ENCODE measurements around the gene PTH. TPM values are rescaled to one million over a fixed set of nuclear protein-coding genes. Genes with fewer than 3 reads are reported as not detected.

PTH gene
- total and polyA plus RNA-seq, 2 donors (not counting 3 experiments of a cell fraction or from before 2014, with no cell fraction given), result not detected

- FAIRE-seq (no peak), DNase-seq (ENCODE audit: low read depth, low spot score) (no peak)
- CTCF ChIA-PET, result no interaction called here
- Histone ChIP-seq H3K4me3 (replicated peaks in 1 of 3; ENCODE audit: insufficient read depth in 1 of 3, low read depth in 1 of 3, low read length in 3 of 3) (no peak overlapping the region), H3K4me1 (ENCODE audit: control insufficient read depth, extremely low read depth, insufficient read depth, low read length) (no peaks in the 10 kb centered on the region), H2AFZ (ENCODE audit: low read depth, low read length) (no peak overlapping the region), H3K79me2 (ENCODE audit: control insufficient read depth, insufficient read depth, low read length) (no peaks in the 10 kb centered on the region), H3K27me3 (ENCODE audit: control insufficient read depth in 2 of 2, insufficient read depth in 2 of 2, low read length in 2 of 2) (no peaks in the 10 kb centered on the region), H4K20me1 (replicated peaks; ENCODE audit: control insufficient read depth, extremely low read depth, insufficient read depth, low read length) (no peaks in the 10 kb centered on the region), H3K4me2 (ENCODE audit: insufficient read depth, low read length) (no peak overlapping the region), H3K27ac (ENCODE audit: insufficient read depth, low read depth, low read length) (no peak overlapping the region), H3K9me1 (replicated peaks; ENCODE audit: control insufficient read depth, extremely low read depth, insufficient read depth, low read length) (no peaks in the 10 kb centered on the region), H3K9me3 (replicated peaks; ENCODE audit: control insufficient read depth, insufficient read depth, low read length) (no peaks in the 10 kb centered on the region), H3K9ac (replicated peaks; ENCODE audit: extremely low read depth, insufficient read depth, low read length) (no peak overlapping the region), H3K36me3 (ENCODE audit: control insufficient read depth in 2 of 2, extremely low read depth in 1 of 2, insufficient read depth in 2 of 2, low read length in 2 of 2) (no peaks in the 10 kb centered on the region)
- TF ChIP-seq POLR2AphosphoS5 (IDR thresholded peaks at IDR 0.05; ENCODE audit: insufficient read depth, low read depth, low read length) (no peak), JUN (IDR thresholded peaks at IDR 0.05; ENCODE audit: borderline replicate concordance, insufficient read depth, insufficient read length, low read depth) (no peak), EZH2 (IDR thresholded peaks at IDR 0.05; ENCODE audit: borderline replicate concordance, low read depth, low read length, severe bottlenecking) (no peak)
- dilution Hi-C loops (cut with MboI; ENCODE audit: extremely low pct_ligation_motif_present, low sequenced_read_pairs), result no loop called here
- no TSS peak for BruUV-seq (replicated peaks)
- intact Hi-C loops (cut with micrococcal nuclease), result no loop called here
- POLR2A ChIA-PET, result no interaction called here
Measured at GRCh38 chr11:13525257-13525656, 29.5 kb upstream of the PTH start.

GRCh38 chr11:13503393-13503792 lies 7.6 kb upstream of the PTH start:
- ChIA-PET POLR2A (no interaction called here), CTCF (interaction anchor here (2.7 kb wide), 1 partner anchor 9 kb away, joined by 10 read pairs; no protein-coding TSS in a partner anchor)
- intact Hi-C loops (cut with micrococcal nuclease), result no loop called here
- no peaks in the 10 kb centered on the region for H3K27me3 ChIP-seq (ENCODE audit: control insufficient read depth in 2 of 2, insufficient read depth in 2 of 2, low read length in 2 of 2)
- no peak overlapping the region for H3K4me3 ChIP-seq (replicated peaks in 1 of 3; ENCODE audit: insufficient read depth in 1 of 3, low read depth in 1 of 3, low read length in 3 of 3)
- no peak for TF ChIP-seq EZH2 (IDR thresholded peaks at IDR 0.05; ENCODE audit: borderline replicate concordance, low read depth, low read length, severe bottlenecking)
- no peaks in the 10 kb centered on the region for H3K4me1 ChIP-seq (ENCODE audit: control insufficient read depth, extremely low read depth, insufficient read depth, low read length)
- H4K20me1 ChIP-seq (replicated peaks; ENCODE audit: control insufficient read depth, extremely low read depth, insufficient read depth, low read length), result no peaks in the 10 kb centered on the region
- no peaks in the 10 kb centered on the region for H3K9me1 ChIP-seq (replicated peaks; ENCODE audit: control insufficient read depth, extremely low read depth, insufficient read depth, low read length)
- H3K4me2 ChIP-seq (ENCODE audit: insufficient read depth, low read length), result no peak overlapping the region
- no peak for FAIRE-seq
- H2AFZ ChIP-seq (ENCODE audit: low read depth, low read length), result no peak overlapping the region
- dilution Hi-C loops (cut with MboI; ENCODE audit: extremely low pct_ligation_motif_present, low sequenced_read_pairs), result no loop called here
- no peaks in the 10 kb centered on the region for H3K36me3 ChIP-seq (ENCODE audit: control insufficient read depth in 2 of 2, extremely low read depth in 1 of 2, insufficient read depth in 2 of 2, low read length in 2 of 2)
- H3K79me2 ChIP-seq (ENCODE audit: control insufficient read depth, insufficient read depth, low read length), result no peaks in the 10 kb centered on the region
- BruUV-seq (replicated peaks), result no TSS peak
- DNase-seq (ENCODE audit: low read depth, low spot score), result no peak
- no peak overlapping the region for H3K27ac ChIP-seq (ENCODE audit: insufficient read depth, low read depth, low read length)
- H3K9me3 ChIP-seq (replicated peaks; ENCODE audit: control insufficient read depth, insufficient read depth, low read length), result no peaks in the 10 kb centered on the region
- H3K9ac ChIP-seq (replicated peaks; ENCODE audit: extremely low read depth, insufficient read depth, low read length), result no peak overlapping the region
